Fibroblast of lung (primary cell): Measurements from ENCODE around the gene SCAMP3.

Source experiments
- EZH2 ChIP-seq: IDR thresholded peaks from 2 replicates; pipeline ENCODE4 v1.5.1; 2012; ENCODE audit warnings: low read length, control low read depth, mild to moderate bottlenecking; ENCODE audit errors: missing control alignments
- TF ChIP-seq, protein P1 (sequence below), 2 donors: IDR thresholded peaks in 1 of 2; conservative IDR thresholded peaks in 1 of 2; 1 replicate in 1 of 2; 2 replicates in 1 of 2; pipeline ENCODE4 v1.5.1; 2011 to 2012; ENCODE audit warnings: low read length in 2 of 2, control low read depth in 1 of 2, inconsistent platforms in 1 of 2, low read depth in 1 of 2, mild to moderate bottlenecking in 1 of 2

DNA sequence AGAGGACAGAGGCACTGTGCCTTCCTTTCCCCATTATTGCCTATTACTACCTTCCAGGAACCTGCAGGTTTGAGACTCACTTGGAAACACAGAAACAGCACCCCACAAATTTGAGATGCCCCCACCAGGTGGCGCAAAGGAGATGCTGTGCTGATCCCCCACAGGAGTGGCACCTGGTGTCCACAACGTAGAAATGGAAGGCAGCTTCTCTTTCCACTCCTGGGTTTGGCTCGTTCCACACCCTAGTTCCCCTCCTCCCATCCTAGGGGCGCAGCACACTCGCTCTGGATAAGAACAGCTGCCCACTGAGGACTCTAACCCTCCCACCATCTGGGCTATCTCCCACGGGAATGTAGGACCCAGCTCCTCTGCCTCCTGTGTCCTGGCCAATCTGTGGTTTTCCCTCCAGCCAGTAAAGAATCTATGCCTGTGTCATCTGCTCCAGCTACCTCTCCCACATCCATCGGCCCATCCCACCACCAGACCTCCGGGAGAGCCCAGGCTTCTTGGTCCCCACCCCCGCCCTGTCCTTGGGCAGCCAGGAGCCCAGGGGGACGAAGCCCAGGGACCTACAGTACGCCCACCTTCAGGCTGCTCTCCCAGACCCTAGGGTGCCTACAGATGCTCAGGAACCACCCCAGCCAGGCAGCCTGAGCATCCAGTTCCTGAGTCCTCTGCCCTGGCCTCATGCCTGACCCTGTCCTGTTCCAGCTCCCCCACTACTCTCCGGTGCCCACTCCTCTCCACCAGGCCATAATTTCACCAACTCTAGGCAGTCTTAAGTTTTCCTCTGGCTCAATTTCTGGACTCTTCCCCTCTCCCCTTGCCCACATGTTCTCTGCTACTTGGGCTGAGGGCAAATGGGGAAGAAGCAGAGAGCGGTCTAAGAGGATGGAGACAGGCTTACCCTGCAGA lies 55.0 kb downstream of the SCAMP3 start:
- TF ChIP-seq, protein P1, sequence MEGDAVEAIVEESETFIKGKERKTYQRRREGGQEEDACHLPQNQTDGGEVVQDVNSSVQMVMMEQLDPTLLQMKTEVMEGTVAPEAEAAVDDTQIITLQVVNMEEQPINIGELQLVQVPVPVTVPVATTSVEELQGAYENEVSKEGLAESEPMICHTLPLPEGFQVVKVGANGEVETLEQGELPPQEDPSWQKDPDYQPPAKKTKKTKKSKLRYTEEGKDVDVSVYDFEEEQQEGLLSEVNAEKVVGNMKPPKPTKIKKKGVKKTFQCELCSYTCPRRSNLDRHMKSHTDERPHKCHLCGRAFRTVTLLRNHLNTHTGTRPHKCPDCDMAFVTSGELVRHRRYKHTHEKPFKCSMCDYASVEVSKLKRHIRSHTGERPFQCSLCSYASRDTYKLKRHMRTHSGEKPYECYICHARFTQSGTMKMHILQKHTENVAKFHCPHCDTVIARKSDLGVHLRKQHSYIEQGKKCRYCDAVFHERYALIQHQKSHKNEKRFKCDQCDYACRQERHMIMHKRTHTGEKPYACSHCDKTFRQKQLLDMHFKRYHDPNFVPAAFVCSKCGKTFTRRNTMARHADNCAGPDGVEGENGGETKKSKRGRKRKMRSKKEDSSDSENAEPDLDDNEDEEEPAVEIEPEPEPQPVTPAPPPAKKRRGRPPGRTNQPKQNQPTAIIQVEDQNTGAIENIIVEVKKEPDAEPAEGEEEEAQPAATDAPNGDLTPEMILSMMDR (conservative IDR thresholded peaks at IDR 0.05 in 1 of 2, IDR thresholded peaks at IDR 0.05 in 1 of 2; ENCODE audit: low read depth in 1 of 2, low read length in 2 of 2), result peak; percentile 88 to 90
- TF ChIP-seq EZH2, result no peak
